ENCODE data around the gene ZFX. TPM values are rescaled to one million over a fixed set of nuclear protein-coding genes. Genes with fewer than 3 reads are reported as not detected.

Gene ZFX
- total and polyA plus RNA-seq, 2 donors (not counting 1 experiment from before 2014, with no cell fraction given), result 31.2 to 61.9 TPM

GRCh38 chrX:24202465-24203031 lies 53.0 kb downstream of the ZFX start:
- peaks cover 63% of the 10 kb centered on the region for H3K79me2 ChIP-seq (ENCODE audit: control insufficient read depth, insufficient read depth, low read length)
- no peak overlapping the region for H3K27ac ChIP-seq (ENCODE audit: insufficient read depth, low read length)
- no peaks in the 10 kb centered on the region for H3K9me3 ChIP-seq (ENCODE audit: control insufficient read depth, insufficient read depth, low read depth, low read length)
- no peaks in the 10 kb centered on the region for H3K27me3 ChIP-seq (ENCODE audit: control insufficient read depth, insufficient read depth, low read length)
- no peak for DNase-seq (ENCODE audit: low read depth in 2 of 2)
- no peaks in the 10 kb centered on the region for H3K36me3 ChIP-seq (ENCODE audit: control insufficient read depth, insufficient read depth, low read length)
- no peak overlapping the region for H2AFZ ChIP-seq (ENCODE audit: low read length)
- no peak overlapping the region for H3K4me3 ChIP-seq (replicated peaks in 1 of 4; ENCODE audit: control extremely low read depth in 1 of 4, insufficient read depth in 1 of 4, low read depth in 3 of 4, low read length in 4 of 4)
- no peak overlapping the region for H3K4me2 ChIP-seq (ENCODE audit: extremely low read depth, insufficient read depth, low read length)
- H3K9ac ChIP-seq (ENCODE audit: insufficient read depth, low read length), result no peak overlapping the region
- no peaks in the 10 kb centered on the region for H3K4me1 ChIP-seq (ENCODE audit: control insufficient read depth, extremely low read depth, insufficient read depth, low read length)
- H4K20me1 ChIP-seq (ENCODE audit: control insufficient read depth, extremely low read depth, insufficient read depth, low read length), result no peaks in the 10 kb centered on the region
- TF ChIP-seq, protein P1, sequence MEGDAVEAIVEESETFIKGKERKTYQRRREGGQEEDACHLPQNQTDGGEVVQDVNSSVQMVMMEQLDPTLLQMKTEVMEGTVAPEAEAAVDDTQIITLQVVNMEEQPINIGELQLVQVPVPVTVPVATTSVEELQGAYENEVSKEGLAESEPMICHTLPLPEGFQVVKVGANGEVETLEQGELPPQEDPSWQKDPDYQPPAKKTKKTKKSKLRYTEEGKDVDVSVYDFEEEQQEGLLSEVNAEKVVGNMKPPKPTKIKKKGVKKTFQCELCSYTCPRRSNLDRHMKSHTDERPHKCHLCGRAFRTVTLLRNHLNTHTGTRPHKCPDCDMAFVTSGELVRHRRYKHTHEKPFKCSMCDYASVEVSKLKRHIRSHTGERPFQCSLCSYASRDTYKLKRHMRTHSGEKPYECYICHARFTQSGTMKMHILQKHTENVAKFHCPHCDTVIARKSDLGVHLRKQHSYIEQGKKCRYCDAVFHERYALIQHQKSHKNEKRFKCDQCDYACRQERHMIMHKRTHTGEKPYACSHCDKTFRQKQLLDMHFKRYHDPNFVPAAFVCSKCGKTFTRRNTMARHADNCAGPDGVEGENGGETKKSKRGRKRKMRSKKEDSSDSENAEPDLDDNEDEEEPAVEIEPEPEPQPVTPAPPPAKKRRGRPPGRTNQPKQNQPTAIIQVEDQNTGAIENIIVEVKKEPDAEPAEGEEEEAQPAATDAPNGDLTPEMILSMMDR (conservative IDR thresholded peaks at IDR 0.05 in 1 of 2, IDR thresholded peaks at IDR 0.05 in 1 of 2; ENCODE audit: low read depth in 1 of 2, low read length in 2 of 2), result no peak
- no peak for TF ChIP-seq EZH2 (IDR thresholded peaks at IDR 0.05; ENCODE audit: low read length, missing control alignments)

GRCh38 chrX:24203072-24203808 lies 53.7 kb downstream of the ZFX start:
- H3K79me2 ChIP-seq (ENCODE audit: control insufficient read depth, insufficient read depth, low read length), result peaks cover 58% of the 10 kb centered on the region
- H3K4me2 ChIP-seq (ENCODE audit: extremely low read depth, insufficient read depth, low read length), result no peak overlapping the region
- no peaks in the 10 kb centered on the region for H3K4me1 ChIP-seq (ENCODE audit: control insufficient read depth, extremely low read depth, insufficient read depth, low read length)
- peaks cover 3% of the 10 kb centered on the region for H3K36me3 ChIP-seq (ENCODE audit: control insufficient read depth, insufficient read depth, low read length)
- TF ChIP-seq, protein P1 (conservative IDR thresholded peaks at IDR 0.05 in 1 of 2, IDR thresholded peaks at IDR 0.05 in 1 of 2; ENCODE audit: low read depth in 1 of 2, low read length in 2 of 2), result no peak
- no peak for TF ChIP-seq EZH2 (IDR thresholded peaks at IDR 0.05; ENCODE audit: low read length, missing control alignments)
- DNase-seq (ENCODE audit: low read depth in 2 of 2), result no peak
- no peaks in the 10 kb centered on the region for H3K27me3 ChIP-seq (ENCODE audit: control insufficient read depth, insufficient read depth, low read length)
- no peaks in the 10 kb centered on the region for H3K9me3 ChIP-seq (ENCODE audit: control insufficient read depth, insufficient read depth, low read depth, low read length)
- H4K20me1 ChIP-seq (ENCODE audit: control insufficient read depth, extremely low read depth, insufficient read depth, low read length), result no peaks in the 10 kb centered on the region
- no peak overlapping the region for H3K4me3 ChIP-seq (replicated peaks in 1 of 4; ENCODE audit: control extremely low read depth in 1 of 4, insufficient read depth in 1 of 4, low read depth in 3 of 4, low read length in 4 of 4)
- no peak overlapping the region for H3K27ac ChIP-seq (ENCODE audit: insufficient read depth, low read length)
- H2AFZ ChIP-seq (ENCODE audit: low read length), result no peak overlapping the region
- no peak overlapping the region for H3K9ac ChIP-seq (ENCODE audit: insufficient read depth, low read length)

- H3K27me3 ChIP-seq (ENCODE audit: control insufficient read depth, insufficient read depth, low read length), result no peaks in the 10 kb centered on the region
- H3K4me1 ChIP-seq (ENCODE audit: control insufficient read depth, extremely low read depth, insufficient read depth, low read length), result no peaks in the 10 kb centered on the region
- peaks cover 3% of the 10 kb centered on the region for H3K36me3 ChIP-seq (ENCODE audit: control insufficient read depth, insufficient read depth, low read length)
- peaks cover 47% of the 10 kb centered on the region for H3K79me2 ChIP-seq (ENCODE audit: control insufficient read depth, insufficient read depth, low read length)
- H2AFZ ChIP-seq (ENCODE audit: low read length), result no peak overlapping the region
- no peaks in the 10 kb centered on the region for H3K9me3 ChIP-seq (ENCODE audit: control insufficient read depth, insufficient read depth, low read depth, low read length)
- no peak overlapping the region for H3K9ac ChIP-seq (ENCODE audit: insufficient read depth, low read length)
- no peak overlapping the region for H3K4me3 ChIP-seq (replicated peaks in 1 of 4; ENCODE audit: control extremely low read depth in 1 of 4, insufficient read depth in 1 of 4, low read depth in 3 of 4, low read length in 4 of 4)
- no peaks in the 10 kb centered on the region for H4K20me1 ChIP-seq (ENCODE audit: control insufficient read depth, extremely low read depth, insufficient read depth, low read length)
- H3K4me2 ChIP-seq (ENCODE audit: extremely low read depth, insufficient read depth, low read length), result no peak overlapping the region
- no peak overlapping the region for H3K27ac ChIP-seq (ENCODE audit: insufficient read depth, low read length)
- TF ChIP-seq, protein P1 (conservative IDR thresholded peaks at IDR 0.05 in 1 of 2, IDR thresholded peaks at IDR 0.05 in 1 of 2; ENCODE audit: low read depth in 1 of 2, low read length in 2 of 2), result no peak
- DNase-seq (ENCODE audit: low read depth in 2 of 2), result peak in 1 of 2 donors; percentile 56
Measured at GRCh38 chrX:24204331-24204730, 54.8 kb downstream of the ZFX start.
